Measurements from ENCODE around the gene CTNNB1. TPM values are rescaled to one million over a fixed set of nuclear protein-coding genes. Genes with fewer than 3 reads are reported as not detected.

Gene CTNNB1
- total RNA-seq, 1 donor: 921 TPM

DNA sequence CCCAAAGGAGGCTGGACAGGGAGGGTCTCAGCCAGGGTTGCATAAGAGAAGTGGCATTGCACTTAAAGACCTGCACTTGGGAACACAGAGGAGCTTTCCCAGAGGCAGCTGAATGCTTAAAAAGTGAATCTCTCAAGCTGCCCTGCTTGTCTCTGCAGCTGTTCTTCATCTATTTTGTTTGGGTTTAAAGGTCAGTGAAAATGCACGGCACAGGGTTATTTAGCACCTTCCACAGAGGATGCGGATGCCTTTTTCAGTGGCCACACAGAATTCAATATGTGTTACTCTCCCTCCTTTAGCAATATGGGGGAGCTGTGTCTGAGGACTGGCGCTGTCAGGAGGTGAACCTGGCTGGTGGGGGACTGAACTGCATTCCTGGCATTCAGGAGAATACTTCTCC, 22.7 kb upstream of the CTNNB1 start:
- DNase-seq (ENCODE audit: low read depth): peak; percentile 59

DNA sequence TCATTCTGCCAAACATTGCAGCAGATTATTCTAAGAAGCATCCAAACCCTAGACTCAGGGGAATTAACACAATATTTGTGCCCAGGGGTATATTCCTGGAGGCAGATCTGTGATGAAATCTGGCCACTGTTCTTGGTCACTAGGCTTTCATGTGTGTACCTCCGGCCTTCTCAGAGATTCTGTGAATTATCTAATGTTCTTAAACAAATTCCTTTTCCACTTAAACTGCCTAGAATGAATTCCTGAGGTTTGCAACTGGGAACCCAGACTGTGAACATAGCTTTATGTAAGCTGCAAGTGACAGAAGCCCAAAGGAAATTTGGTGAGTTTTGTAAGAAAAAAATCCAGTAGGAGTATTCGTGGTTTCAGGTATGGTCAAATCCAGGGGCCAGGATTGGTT, 20.7 kb upstream of the CTNNB1 start:
- no peak overlapping the region for H3K4me3 ChIP-seq (ENCODE audit: low read depth, low read length)
- DNase-seq (ENCODE audit: low read depth): no peak
- TF ChIP-seq, protein P1, sequence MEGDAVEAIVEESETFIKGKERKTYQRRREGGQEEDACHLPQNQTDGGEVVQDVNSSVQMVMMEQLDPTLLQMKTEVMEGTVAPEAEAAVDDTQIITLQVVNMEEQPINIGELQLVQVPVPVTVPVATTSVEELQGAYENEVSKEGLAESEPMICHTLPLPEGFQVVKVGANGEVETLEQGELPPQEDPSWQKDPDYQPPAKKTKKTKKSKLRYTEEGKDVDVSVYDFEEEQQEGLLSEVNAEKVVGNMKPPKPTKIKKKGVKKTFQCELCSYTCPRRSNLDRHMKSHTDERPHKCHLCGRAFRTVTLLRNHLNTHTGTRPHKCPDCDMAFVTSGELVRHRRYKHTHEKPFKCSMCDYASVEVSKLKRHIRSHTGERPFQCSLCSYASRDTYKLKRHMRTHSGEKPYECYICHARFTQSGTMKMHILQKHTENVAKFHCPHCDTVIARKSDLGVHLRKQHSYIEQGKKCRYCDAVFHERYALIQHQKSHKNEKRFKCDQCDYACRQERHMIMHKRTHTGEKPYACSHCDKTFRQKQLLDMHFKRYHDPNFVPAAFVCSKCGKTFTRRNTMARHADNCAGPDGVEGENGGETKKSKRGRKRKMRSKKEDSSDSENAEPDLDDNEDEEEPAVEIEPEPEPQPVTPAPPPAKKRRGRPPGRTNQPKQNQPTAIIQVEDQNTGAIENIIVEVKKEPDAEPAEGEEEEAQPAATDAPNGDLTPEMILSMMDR (IDR thresholded peaks at IDR 0.05; ENCODE audit: insufficient read depth, low read depth, low read length): no peak

More for the DNA sequence above, 22.7 kb upstream of the CTNNB1 start:
- TF ChIP-seq, protein P1 (IDR thresholded peaks at IDR 0.05; ENCODE audit: insufficient read depth, low read depth, low read length): no peak
- H3K4me3 ChIP-seq (ENCODE audit: low read depth, low read length): no peak overlapping the region

DNA sequence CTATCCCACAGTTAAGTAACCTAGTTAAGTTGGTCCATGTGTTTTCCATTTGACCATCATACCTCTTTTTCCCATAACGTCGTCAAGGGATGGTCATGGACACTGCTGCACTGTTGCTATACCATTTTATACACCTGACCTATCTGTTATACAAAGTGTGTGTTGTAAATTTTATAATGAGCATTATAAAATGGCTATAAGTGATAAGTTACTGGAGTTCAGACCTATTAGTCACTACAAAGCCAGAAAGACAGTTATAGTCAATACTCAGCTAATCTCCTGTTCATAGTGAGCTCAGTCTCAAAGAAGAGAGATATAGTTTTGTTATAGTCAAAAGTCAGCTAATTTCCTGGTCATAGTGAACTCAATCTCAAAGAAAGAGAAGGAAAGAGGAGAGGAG, 18.9 kb upstream of the CTNNB1 start:
- TF ChIP-seq, protein P1 (IDR thresholded peaks at IDR 0.05; ENCODE audit: insufficient read depth, low read depth, low read length): no peak
- H3K4me3 ChIP-seq (ENCODE audit: low read depth, low read length): no peak overlapping the region
- no peak for DNase-seq (ENCODE audit: low read depth)

DNA sequence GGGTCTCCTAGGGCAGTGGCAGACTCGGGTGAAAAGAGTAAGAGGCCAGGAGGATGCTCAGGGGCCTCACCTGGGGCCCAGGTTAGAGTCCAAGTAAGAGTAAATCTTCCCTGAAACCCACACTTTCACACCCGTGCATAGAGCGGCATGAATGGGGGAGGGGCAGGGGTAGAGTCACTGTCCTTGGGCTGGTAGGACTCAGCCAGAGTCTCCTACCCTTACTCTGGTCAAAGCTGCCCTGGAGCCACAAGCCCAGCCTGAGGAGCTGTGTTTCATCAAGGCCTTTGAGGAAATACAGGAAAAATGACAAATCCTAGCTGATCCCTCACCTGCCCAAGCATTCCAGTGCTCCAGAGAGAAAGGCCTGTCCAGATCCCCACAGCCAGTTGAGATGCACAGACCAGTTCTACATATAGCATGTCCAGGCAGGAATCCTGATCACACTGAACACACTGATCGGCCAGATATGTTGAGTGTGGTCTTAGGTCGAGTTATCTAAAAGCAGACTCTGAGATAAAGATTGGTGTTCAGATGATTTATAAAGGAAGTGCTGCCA, 16.7 kb upstream of the CTNNB1 start:
- no peak overlapping the region for H3K4me3 ChIP-seq (ENCODE audit: low read depth, low read length)
- TF ChIP-seq, protein P1 (IDR thresholded peaks at IDR 0.05; ENCODE audit: insufficient read depth, low read depth, low read length): no peak
- no peak for DNase-seq (ENCODE audit: low read depth)

DNA sequence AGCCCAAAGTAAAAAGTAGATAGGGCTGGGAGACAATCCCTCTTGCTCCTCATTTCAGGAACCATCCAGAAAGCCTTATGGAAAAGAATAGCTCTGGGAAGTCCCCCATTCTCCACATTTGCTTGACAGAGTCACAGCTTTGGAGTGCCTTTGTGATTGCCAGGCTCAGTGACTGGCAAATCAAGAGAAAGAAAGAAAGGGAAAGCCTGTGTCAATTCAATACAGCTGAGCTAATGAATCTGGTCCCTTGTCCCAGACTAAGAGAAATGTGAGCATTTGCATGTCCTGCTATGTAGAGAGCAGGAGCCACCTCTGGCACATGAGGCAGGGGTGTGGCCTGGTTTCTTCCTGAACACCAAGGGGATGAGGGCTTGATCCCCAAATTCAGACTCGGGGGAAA, 14.9 kb upstream of the CTNNB1 start:
- DNase-seq (ENCODE audit: low read depth): no peak
- H3K4me3 ChIP-seq (ENCODE audit: low read depth, low read length): no peak overlapping the region
- TF ChIP-seq, protein P1 (IDR thresholded peaks at IDR 0.05; ENCODE audit: insufficient read depth, low read depth, low read length): no peak

DNA sequence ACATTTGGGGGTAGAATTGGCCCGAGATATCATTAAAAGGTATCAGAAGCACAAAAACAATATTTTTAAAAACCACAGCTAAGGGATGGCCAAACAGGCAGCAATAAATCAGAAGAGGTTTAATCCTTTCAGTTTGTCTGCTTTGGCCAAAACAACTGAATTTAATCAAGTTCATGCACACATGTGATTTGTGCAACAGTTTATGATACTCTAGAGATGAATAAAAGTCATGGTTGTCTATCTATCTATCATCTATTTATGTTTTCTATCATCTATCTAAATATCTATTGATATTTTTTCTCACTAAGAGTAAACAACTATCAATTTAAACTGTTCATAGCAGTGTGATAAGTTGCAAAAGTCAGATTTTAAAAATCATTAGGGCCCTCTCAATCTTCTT, 13.0 kb upstream of the CTNNB1 start:
- no peak overlapping the region for H3K4me3 ChIP-seq (ENCODE audit: low read depth, low read length)
- DNase-seq (ENCODE audit: low read depth): no peak
- TF ChIP-seq, protein P1 (IDR thresholded peaks at IDR 0.05; ENCODE audit: insufficient read depth, low read depth, low read length): no peak

DNA sequence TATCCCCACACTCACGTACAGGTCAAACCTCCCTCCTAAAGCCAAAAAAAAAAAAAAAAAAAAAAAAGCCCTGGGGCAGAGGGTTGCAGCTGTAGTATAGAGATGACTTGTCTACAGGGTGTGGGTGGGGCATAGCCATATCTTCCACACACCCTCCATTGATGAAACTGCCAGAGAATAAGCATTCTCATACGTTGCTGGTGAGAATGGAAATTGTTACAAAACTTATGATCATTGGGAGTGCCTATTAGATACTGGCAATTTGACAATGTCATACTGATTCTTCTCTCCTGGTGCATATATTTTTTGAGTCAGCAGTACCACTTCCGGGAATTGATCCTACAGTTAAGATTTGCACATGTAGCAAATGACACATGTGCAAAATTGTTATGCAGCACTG, 11.0 kb upstream of the CTNNB1 start:
- TF ChIP-seq, protein P1 (IDR thresholded peaks at IDR 0.05; ENCODE audit: insufficient read depth, low read depth, low read length): no peak
- no peak overlapping the region for H3K4me3 ChIP-seq (ENCODE audit: low read depth, low read length)
- DNase-seq (ENCODE audit: low read depth): no peak
